WTC11 (cell line): ENCODE results near the gene RASAL3. TPM values are rescaled to one million over a fixed set of nuclear protein-coding genes. Genes with fewer than 3 reads are reported as not detected.

Experiments
- ATAC-seq: fragments of 200-7000 bp; cut with Tn5 transposase; 2 replicates; pipeline ENCODE4 v1.10.0; 2021; ENCODE audit warnings: mild to moderate bottlenecking, moderate library complexity
- Bru-seq: library from RNA; stranded (reverse); fragments of 400-500 nt; gene quantifications from one replicate; lab custom pipeline; 2021; lab: Mats Ljungman, UMichigan
- CTCF ChIA-PET: fragments of 300-600 bp; sonication (Branson Sonifier 250); formaldehyde crosslinking; loops from one replicate; lab custom pipeline; 2021; ENCODE audit warnings: antibody characterized with exemption; lab: Charles Lee
- POLR2A ChIA-PET: fragments of 350-600 bp; sonication (Branson Sonifier 250); formaldehyde crosslinking; loops from one replicate; lab custom pipeline; 2021; ENCODE audit warnings: antibody characterized with exemption; lab: Charles Lee
- DNase-seq: peaks from one replicate; pipeline ENCODE4 v3.0.0; 2021; ENCODE audit warnings: low spot score
- H3K27ac Mint-ChIP-seq: 2 replicates; pipeline ENCODE4 v1.8.0; 2021; ENCODE audit warnings: mixed read lengths
- H3K27me3 Mint-ChIP-seq: 2 replicates; pipeline ENCODE4 v1.8.0; 2021; ENCODE audit warnings: low read depth, mild to moderate bottlenecking, moderate library complexity, mixed read lengths
- H3K36me3 Mint-ChIP-seq: 2 replicates; pipeline ENCODE4 v1.8.0; 2021; ENCODE audit warnings: mixed read lengths
- H3K4me1 Mint-ChIP-seq: 2 replicates; pipeline ENCODE4 v1.8.0; 2022; ENCODE audit warnings: mixed read lengths
- H3K4me3 Mint-ChIP-seq: 2 replicates; pipeline ENCODE4 v1.8.0; 2021; ENCODE audit warnings: mild to moderate bottlenecking, moderate library complexity, mixed read lengths
- H3K9me3 Mint-ChIP-seq: 2 replicates; pipeline ENCODE4 v1.8.0; 2021; ENCODE audit warnings: mixed read lengths
- ATF1 ChIP-seq: sonication (generic); formaldehyde crosslinking; IDR thresholded peaks from 2 replicates; pipeline ENCODE4 v1.8.1; 2023; ENCODE audit warnings: mild to moderate bottlenecking, moderate library complexity, missing genetic modification reagents
- FOXJ3 ChIP-seq: sonication (generic); formaldehyde crosslinking; IDR thresholded peaks from 2 replicates; pipeline ENCODE4 v1.9.0; 2021; ENCODE audit warnings: missing genetic modification reagents, mild to moderate bottlenecking, borderline replicate concordance
- FOXP1 ChIP-seq: sonication (generic); formaldehyde crosslinking; IDR thresholded peaks from 2 replicates; pipeline ENCODE4 v1.8.0; 2022; ENCODE audit warnings: missing genetic modification reagents, mild to moderate bottlenecking, moderate library complexity, borderline replicate concordance
- GABPB1 ChIP-seq: sonication (generic); formaldehyde crosslinking; IDR thresholded peaks from 2 replicates; pipeline ENCODE4 v1.8.1; 2023; ENCODE audit warnings: mild to moderate bottlenecking, missing genetic modification reagents
- GRHL2 ChIP-seq: fragments of 250-450 bp; sonication (Bioruptor Pico); IDR thresholded peaks from 2 replicates; pipeline ENCODE4 v1.8.0; 2022; ENCODE audit warnings: mild to moderate bottlenecking, moderate library complexity; ENCODE audit not compliant: insufficient replicate concordance, severe bottlenecking
- ZBTB21 ChIP-seq: sonication (generic); formaldehyde crosslinking; IDR thresholded peaks from 2 replicates; pipeline ENCODE4 v1.8.1; 2023; ENCODE audit warnings: mild to moderate bottlenecking, missing genetic modification reagents, borderline replicate concordance
- ZNF396 ChIP-seq: fragments of 250-450 bp; sonication (Bioruptor Pico); IDR thresholded peaks from 2 replicates; pipeline ENCODE4 v1.8.0; 2021; ENCODE audit warnings: mild to moderate bottlenecking, moderate library complexity, borderline replicate concordance
- ZNF671 ChIP-seq: fragments of 250-450 bp; sonication (Bioruptor Pico); IDR thresholded peaks from 2 replicates; pipeline ENCODE4 v1.8.0; 2021; ENCODE audit warnings: mild to moderate bottlenecking
- long read RNA-seq, 3 experiments: library from RNA in 1 of 3; library from capped mRNA in 1 of 3; library from polyadenylated mRNA in 1 of 3; unstranded in 2 of 3; stranded (forward) in 1 of 3; transcript quantifications; one replicate each; pipeline ENCODE4 v2.0.0, GENCODE V29; 2021
- total RNA-seq: library from RNA; stranded (reverse); gene quantifications from 3 replicates; pipeline ENCODE4 v1.2.3, GENCODE V29; 2021
- TF ChIP-seq, protein P1 (sequence below): sonication (generic); formaldehyde crosslinking; IDR thresholded peaks from 2 replicates; pipeline ENCODE4 v1.8.0; 2022; ENCODE audit warnings: mild to moderate bottlenecking, missing genetic modification reagents
- TF ChIP-seq, protein P2 (sequence below): sonication (generic); formaldehyde crosslinking; IDR thresholded peaks from 2 replicates; pipeline ENCODE4 v1.8.0; 2023; ENCODE audit warnings: missing genetic modification reagents, mild to moderate bottlenecking, borderline replicate concordance
- TF ChIP-seq, protein P3 (sequence below): sonication (generic); formaldehyde crosslinking; IDR thresholded peaks from 2 replicates; pipeline ENCODE4 v1.8.0; 2022; ENCODE audit warnings: missing genetic modification reagents
- TF ChIP-seq, protein P4 (sequence below): fragments of 250-450 bp; sonication (Bioruptor Pico); IDR thresholded peaks from 2 replicates; pipeline ENCODE4 v1.9.0; 2021; ENCODE audit warnings: mild to moderate bottlenecking
- TF ChIP-seq, protein P5 (sequence below): sonication (generic); formaldehyde crosslinking; conservative IDR thresholded peaks from 2 replicates; pipeline ENCODE4 v1.8.1; 2022; ENCODE audit warnings: mild to moderate bottlenecking, missing genetic modification reagents
- TF ChIP-seq, protein P6 (sequence below): sonication (generic); formaldehyde crosslinking; IDR thresholded peaks from 2 replicates; pipeline ENCODE4 v1.8.0; 2023; ENCODE audit warnings: missing genetic modification reagents

RASAL3 gene
- total RNA-seq (1.2 to 2.3 TPM (median 1.6 TPM) in 3 replicates), Bru-seq, nascent RNA (percentile 11 among the genes with signal in this experiment)
- long read RNA-seq, experiment 1, partial matches to known transcripts: 0 of 3 reads
- long read RNA-seq, experiment 1, other reads (novel, unspliced or antisense): 3 of 3 reads
- long read RNA-seq, experiment 2, partial matches to known transcripts: 1 of 2 reads
- long read RNA-seq, experiment 2, other reads (novel, unspliced or antisense): 1 of 2 reads
- long read RNA-seq, experiment 3: 0 reads

DNA sequence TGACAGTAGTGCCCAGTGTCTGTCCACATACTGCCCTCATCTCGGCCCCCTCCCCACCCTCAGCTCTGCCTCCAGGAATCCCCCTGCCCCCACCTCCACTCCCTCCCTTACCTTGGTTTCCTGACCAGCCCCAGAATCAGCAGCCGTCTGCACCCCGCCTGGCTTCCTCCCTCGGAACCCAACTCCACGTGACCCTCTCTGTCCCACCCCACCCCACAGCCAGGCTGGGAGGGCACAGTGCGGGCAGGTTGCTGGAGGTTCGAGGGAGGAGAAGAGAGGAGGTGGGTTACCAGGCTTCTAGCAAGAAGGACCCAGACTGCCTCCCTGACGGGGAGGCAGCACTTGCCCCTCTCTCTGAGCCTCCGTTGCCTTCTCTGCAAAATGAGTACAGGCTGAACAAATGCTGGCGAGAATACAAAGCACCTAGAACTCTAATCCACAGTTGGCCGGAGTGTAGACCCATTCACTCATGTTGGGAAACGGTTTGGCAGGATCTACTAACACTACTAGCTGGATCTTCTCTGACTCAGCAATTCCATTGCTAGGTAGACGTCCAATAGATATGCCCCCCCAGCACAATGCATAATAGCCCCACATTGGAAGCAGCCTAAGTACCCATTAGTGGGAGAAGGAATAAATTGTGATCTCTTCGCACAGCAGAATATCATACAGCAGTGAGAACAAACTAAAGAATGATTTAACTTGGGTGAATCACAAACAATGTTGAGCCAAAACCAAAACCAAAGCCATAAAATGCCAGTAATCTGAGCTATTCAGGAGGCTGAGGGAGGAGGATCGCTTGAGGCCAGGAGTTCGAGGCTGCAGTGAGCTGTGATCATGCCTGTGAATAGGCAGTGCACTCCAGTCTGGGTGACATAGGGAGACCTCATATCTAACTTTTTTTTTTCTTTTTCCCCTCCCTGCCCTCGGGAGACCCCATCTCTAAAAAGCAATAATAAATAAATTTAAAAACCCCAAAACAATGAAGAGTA lies at the start of gene RASAL3:
Gene RASAL3, minus strand, starts transcription at position 151 of the 992 bp plus-strand sequence. CDS start 186 bp downstream, outside the sequence.
- H3K27me3 Mint-ChIP-seq: peaks cover 65% of the 10 kb centered on the region
- peaks cover 7% of the 10 kb centered on the region for H3K4me1 Mint-ChIP-seq
- no peaks in the 10 kb centered on the region for H3K9me3 Mint-ChIP-seq
- no peak within 1 kb of the TSS for H3K4me3 Mint-ChIP-seq
- ATAC-seq (peak; percentile 43), DNase-seq (no peak)
- TF ChIP-seq FOXP1 (CRISPR knock-in tag) (no peak), ZNF396 (CRISPR knock-in tag) (no peak), ATF1 (CRISPR knock-in tag) (no peak), GABPB1 (CRISPR knock-in tag) (no peak), FOXJ3 (CRISPR knock-in tag) (no peak), GRHL2 (CRISPR knock-in tag) (no peak), ZNF671 (no peak), ZBTB21 (CRISPR knock-in tag) (no peak)
- TF ChIP-seq, protein P1, sequence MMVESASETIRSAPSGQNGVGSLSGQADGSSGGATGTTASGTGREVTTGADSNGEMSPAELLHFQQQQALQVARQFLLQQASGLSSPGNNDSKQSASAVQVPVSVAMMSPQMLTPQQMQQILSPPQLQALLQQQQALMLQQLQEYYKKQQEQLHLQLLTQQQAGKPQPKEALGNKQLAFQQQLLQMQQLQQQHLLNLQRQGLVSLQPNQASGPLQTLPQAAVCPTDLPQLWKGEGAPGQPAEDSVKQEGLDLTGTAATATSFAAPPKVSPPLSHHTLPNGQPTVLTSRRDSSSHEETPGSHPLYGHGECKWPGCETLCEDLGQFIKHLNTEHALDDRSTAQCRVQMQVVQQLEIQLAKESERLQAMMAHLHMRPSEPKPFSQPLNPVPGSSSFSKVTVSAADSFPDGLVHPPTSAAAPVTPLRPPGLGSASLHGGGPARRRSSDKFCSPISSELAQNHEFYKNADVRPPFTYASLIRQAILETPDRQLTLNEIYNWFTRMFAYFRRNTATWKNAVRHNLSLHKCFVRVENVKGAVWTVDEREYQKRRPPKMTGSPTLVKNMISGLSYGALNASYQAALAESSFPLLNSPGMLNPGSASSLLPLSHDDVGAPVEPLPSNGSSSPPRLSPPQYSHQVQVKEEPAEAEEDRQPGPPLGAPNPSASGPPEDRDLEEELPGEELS (CRISPR knock-in tag): no peak
- TF ChIP-seq, protein P2, sequence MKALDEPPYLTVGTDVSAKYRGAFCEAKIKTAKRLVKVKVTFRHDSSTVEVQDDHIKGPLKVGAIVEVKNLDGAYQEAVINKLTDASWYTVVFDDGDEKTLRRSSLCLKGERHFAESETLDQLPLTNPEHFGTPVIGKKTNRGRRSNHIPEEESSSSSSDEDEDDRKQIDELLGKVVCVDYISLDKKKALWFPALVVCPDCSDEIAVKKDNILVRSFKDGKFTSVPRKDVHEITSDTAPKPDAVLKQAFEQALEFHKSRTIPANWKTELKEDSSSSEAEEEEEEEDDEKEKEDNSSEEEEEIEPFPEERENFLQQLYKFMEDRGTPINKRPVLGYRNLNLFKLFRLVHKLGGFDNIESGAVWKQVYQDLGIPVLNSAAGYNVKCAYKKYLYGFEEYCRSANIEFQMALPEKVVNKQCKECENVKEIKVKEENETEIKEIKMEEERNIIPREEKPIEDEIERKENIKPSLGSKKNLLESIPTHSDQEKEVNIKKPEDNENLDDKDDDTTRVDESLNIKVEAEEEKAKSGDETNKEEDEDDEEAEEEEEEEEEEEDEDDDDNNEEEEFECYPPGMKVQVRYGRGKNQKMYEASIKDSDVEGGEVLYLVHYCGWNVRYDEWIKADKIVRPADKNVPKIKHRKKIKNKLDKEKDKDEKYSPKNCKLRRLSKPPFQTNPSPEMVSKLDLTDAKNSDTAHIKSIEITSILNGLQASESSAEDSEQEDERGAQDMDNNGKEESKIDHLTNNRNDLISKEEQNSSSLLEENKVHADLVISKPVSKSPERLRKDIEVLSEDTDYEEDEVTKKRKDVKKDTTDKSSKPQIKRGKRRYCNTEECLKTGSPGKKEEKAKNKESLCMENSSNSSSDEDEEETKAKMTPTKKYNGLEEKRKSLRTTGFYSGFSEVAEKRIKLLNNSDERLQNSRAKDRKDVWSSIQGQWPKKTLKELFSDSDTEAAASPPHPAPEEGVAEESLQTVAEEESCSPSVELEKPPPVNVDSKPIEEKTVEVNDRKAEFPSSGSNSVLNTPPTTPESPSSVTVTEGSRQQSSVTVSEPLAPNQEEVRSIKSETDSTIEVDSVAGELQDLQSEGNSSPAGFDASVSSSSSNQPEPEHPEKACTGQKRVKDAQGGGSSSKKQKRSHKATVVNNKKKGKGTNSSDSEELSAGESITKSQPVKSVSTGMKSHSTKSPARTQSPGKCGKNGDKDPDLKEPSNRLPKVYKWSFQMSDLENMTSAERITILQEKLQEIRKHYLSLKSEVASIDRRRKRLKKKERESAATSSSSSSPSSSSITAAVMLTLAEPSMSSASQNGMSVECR (CRISPR knock-in tag): no peak
- TF ChIP-seq, protein P3, sequence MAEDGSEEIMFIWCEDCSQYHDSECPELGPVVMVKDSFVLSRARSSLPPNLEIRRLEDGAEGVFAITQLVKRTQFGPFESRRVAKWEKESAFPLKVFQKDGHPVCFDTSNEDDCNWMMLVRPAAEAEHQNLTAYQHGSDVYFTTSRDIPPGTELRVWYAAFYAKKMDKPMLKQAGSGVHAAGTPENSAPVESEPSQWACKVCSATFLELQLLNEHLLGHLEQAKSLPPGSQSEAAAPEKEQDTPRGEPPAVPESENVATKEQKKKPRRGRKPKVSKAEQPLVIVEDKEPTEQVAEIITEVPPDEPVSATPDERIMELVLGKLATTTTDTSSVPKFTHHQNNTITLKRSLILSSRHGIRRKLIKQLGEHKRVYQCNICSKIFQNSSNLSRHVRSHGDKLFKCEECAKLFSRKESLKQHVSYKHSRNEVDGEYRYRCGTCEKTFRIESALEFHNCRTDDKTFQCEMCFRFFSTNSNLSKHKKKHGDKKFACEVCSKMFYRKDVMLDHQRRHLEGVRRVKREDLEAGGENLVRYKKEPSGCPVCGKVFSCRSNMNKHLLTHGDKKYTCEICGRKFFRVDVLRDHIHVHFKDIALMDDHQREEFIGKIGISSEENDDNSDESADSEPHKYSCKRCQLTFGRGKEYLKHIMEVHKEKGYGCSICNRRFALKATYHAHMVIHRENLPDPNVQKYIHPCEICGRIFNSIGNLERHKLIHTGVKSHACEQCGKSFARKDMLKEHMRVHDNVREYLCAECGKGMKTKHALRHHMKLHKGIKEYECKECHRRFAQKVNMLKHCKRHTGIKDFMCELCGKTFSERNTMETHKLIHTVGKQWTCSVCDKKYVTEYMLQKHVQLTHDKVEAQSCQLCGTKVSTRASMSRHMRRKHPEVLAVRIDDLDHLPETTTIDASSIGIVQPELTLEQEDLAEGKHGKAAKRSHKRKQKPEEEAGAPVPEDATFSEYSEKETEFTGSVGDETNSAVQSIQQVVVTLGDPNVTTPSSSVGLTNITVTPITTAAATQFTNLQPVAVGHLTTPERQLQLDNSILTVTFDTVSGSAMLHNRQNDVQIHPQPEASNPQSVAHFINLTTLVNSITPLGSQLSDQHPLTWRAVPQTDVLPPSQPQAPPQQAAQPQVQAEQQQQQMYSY (CRISPR knock-in tag): no peak
- TF ChIP-seq, protein P4, sequence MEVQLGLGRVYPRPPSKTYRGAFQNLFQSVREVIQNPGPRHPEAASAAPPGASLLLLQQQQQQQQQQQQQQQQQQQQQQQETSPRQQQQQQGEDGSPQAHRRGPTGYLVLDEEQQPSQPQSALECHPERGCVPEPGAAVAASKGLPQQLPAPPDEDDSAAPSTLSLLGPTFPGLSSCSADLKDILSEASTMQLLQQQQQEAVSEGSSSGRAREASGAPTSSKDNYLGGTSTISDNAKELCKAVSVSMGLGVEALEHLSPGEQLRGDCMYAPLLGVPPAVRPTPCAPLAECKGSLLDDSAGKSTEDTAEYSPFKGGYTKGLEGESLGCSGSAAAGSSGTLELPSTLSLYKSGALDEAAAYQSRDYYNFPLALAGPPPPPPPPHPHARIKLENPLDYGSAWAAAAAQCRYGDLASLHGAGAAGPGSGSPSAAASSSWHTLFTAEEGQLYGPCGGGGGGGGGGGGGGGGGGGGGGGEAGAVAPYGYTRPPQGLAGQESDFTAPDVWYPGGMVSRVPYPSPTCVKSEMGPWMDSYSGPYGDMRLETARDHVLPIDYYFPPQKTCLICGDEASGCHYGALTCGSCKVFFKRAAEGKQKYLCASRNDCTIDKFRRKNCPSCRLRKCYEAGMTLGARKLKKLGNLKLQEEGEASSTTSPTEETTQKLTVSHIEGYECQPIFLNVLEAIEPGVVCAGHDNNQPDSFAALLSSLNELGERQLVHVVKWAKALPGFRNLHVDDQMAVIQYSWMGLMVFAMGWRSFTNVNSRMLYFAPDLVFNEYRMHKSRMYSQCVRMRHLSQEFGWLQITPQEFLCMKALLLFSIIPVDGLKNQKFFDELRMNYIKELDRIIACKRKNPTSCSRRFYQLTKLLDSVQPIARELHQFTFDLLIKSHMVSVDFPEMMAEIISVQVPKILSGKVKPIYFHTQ (CRISPR knock-in tag): no peak
- TF ChIP-seq, protein P5, sequence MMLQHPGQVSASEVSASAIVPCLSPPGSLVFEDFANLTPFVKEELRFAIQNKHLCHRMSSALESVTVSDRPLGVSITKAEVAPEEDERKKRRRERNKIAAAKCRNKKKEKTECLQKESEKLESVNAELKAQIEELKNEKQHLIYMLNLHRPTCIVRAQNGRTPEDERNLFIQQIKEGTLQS (CRISPR knock-in tag): no peak
- TF ChIP-seq, protein P6, sequence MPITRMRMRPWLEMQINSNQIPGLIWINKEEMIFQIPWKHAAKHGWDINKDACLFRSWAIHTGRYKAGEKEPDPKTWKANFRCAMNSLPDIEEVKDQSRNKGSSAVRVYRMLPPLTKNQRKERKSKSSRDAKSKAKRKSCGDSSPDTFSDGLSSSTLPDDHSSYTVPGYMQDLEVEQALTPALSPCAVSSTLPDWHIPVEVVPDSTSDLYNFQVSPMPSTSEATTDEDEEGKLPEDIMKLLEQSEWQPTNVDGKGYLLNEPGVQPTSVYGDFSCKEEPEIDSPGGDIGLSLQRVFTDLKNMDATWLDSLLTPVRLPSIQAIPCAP: no peak
- CTCF ChIA-PET: interaction anchor here (1.3 to 1.6 kb wide), 2 partner anchors 91 kb away, joined by 3 to 5 read pairs; no protein-coding TSS in a partner anchor
- POLR2A ChIA-PET: no interaction called here
- no peak within 1 kb of the TSS for H3K27ac Mint-ChIP-seq
- H3K36me3 Mint-ChIP-seq: no peaks in the 10 kb centered on the region
